RCC 7860 (cell line): ENCODE data around the gene GPATCH1.

Source experiments
- DNase-seq: peaks from one replicate; pipeline ENCODE4 v3.0.0-alpha.2; 2015; ENCODE audit warnings: low spot score
- FAIRE-seq: peaks from 2 replicates; lab custom pipeline; 2012; peaks lifted over from hg19 to GRCh38; lab: Jason Lieb, UNC

The GPATCH1 gene

DNA sequence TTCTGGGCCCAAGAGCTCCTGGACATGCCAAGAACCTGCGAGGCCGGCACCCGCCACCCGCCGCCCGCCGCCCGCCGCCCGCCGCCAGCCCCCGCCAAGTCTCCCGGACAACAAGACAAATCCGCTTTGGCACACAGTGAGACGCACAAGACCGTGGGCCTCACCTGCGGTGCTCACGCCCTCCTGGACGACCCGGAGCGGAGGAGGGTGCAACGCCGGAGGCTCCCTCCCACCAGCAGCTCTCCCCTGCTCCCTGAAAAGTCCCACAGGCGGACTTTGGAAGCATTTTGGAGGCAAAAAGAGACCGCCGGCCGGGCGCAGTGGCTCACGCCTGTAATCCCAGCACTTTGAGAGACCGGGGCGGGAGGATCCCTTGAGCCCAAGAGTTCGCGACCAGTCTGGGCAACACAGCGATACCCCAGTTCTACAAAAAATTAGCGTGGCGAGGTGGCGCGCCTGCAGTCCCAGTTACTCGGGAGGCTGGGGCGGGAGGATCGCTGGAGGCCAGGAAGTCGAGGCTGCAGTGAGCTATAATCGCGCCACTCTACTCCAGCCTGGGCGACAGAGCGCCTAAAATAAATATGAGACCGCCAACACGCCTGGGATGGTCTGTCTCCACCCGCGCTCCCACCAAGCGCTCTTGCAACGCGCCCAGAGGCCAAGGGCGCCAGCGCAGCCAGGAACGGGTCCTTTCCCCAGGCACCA lies 17.1 kb upstream of the GPATCH1 start:
- FAIRE-seq (no peak), DNase-seq (no peak)

GRCh38 chr19:33064458-33064791 lies 16.6 kb upstream of the GPATCH1 start:
- FAIRE-seq, result no peak
- no peak for DNase-seq

GRCh38 chr19:33064792-33065550 lies 16.0 kb upstream of the GPATCH1 start, which contains the start of gene RHPN2:
Gene RHPN2, minus strand, starts transcription at chr19:33064888. Its CDS starts 36 bp downstream, at chr19:33064852.
- DNase-seq (peak; percentile 55), FAIRE-seq (no peak)

- FAIRE-seq (no peak), DNase-seq (no peak)
These were observed 14.4 kb upstream of the GPATCH1 start for GRCh38 chr19:33066543-33066942.

DNA sequence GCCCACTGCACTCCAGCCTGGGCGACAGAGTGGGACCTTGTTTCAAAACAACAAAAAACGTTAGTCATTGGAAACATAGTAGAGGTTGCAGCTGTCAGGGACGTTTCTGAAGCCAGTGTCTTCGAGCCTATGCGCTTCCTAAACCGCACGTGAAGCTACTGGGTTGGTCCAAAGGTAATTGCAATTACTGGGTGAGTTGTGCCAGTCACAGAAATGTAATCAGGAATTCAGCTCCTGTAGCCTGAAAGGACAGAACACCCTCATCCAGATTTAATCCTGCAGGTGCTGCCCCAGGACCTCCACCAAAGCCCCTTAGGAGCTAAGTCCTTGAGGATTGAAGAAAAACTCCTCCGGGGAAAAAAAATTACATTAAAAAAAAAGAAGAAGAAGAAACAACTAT lies 13.9 kb upstream of the GPATCH1 start:
- FAIRE-seq (no peak), DNase-seq (no peak)

DNA sequence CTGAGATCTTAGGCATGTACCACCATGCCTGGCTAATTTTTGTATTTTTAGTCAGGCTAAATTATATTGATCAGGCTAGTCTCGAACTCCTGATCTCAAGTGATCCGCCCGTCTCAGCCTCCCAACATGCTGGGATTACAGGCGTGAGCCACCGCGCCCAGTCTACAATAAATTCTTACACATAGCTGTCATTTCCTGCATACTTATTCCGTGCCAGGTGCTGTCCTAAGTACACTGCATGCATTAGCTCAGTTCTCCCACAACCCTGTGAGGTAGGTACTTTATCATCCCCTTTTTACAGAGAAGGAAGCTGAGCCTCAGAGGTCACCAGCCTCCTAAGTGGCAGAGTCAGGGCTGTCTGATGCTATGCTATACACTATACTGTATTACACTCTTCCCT lies 9.1 kb upstream of the GPATCH1 start:
- DNase-seq (no peak), FAIRE-seq (no peak)

DNA sequence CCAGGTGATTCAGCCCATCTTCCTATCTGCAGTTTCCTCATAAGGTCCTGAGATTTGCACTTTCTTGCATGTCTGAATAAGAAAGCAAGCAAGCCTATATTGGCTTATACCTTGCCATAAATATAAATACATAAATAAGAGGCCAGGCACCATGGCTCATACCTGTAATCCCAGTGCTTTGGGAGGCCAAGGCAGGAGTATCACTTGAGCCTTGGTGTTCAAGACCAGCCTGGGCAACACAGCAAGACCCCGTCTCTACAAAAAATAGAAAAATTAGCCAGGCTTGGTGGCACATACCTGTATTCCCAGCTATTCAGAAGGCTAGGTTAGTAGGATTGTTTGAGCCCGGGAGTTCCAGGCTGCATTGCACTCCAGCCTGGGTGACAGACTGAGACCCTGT lies 5.5 kb upstream of the GPATCH1 start:
- DNase-seq (no peak), FAIRE-seq (no peak)

DNA sequence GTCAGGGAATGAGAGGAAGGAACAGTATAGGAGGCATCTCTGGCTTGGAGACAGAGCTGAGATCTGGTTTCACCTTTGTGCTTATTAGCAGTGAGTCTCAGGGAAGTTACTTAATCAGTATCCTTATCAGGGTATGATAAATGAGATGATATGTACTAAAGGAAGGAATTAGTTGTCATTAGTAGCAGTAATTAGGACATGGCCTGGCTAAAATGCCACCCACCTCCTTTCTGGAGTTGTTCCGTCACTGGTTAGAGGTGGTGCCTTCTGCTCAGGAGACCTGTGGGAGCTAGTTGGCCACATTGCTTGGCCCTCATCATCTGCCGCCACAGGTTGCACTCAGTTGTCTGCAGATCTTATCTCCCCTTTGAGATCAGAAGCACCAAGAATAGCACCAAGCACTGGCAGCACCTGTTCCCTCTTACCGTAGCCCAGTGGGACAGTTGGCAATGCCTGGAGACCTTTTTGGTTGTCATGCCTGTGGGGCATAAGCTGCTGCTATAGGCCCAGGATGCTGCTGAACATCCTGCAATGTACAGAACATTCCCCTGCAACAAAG lies 4.7 kb downstream of the GPATCH1 start:
- DNase-seq (no peak), FAIRE-seq (no peak)

DNA sequence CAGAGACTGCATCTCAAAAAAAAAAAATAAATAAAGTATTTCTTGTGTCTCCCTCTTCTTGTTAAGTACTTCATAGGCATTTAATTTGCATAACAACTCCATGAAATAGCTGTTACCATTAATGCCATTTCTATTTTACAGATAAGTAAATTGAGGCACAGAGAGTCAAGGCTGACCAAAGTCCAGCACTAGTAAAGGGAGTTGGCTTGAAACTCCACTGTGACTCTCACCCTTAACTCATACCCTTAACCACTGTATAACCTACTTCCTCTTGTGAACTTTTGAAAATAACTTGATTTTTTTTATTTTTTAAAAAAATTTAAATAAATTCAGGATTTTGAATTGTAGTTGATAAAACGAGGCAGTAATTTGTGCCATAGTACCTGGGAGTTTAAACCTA lies 6.0 kb downstream of the GPATCH1 start:
- no peak for DNase-seq
- FAIRE-seq, result no peak

GRCh38 chr19:33089010-33089409 lies 8.0 kb downstream of the GPATCH1 start:
- DNase-seq, result no peak
- FAIRE-seq, result no peak

GRCh38 chr19:33090179-33090578 lies 9.2 kb downstream of the GPATCH1 start:
- no peak for FAIRE-seq
- no peak for DNase-seq

DNA sequence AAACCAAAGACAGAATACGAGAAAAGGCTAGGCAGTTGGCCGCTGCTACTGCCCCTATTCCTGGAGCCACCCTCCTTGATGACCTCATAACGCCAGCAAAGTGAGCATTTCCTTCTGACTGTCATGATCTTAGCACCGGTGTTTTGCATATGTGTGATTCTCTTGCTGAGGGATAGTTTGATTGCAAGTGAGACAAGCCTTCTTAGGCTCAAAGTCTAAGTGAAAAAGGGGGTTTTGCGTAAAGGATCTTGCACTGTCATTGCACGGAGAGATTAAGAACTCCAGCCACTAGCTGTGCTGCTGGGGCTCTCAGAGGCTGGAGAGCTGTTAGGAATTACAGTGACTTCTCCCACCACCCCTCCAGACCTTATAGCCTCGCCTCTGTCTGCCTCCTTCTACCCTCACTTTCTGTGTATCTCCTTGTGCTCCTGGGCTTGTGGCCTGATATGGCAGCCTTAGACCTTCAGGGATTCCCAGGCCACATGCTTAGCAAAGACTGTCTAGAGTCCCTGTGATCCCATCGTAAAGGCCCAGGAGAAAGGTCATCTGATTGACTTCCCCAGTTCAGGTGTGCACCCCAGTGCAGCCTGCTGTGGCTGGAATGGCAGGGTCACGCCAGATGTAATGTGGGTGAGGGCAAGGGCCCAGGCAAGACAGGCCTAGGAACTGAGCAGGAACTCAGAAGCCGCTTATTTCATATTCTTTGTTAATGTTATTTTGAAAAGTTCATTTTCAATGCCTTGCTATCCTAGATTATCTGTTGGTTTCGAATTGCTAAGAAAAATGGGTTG lies 12.6 kb downstream of the GPATCH1 start:
- DNase-seq (no peak), FAIRE-seq (no peak)

DNA sequence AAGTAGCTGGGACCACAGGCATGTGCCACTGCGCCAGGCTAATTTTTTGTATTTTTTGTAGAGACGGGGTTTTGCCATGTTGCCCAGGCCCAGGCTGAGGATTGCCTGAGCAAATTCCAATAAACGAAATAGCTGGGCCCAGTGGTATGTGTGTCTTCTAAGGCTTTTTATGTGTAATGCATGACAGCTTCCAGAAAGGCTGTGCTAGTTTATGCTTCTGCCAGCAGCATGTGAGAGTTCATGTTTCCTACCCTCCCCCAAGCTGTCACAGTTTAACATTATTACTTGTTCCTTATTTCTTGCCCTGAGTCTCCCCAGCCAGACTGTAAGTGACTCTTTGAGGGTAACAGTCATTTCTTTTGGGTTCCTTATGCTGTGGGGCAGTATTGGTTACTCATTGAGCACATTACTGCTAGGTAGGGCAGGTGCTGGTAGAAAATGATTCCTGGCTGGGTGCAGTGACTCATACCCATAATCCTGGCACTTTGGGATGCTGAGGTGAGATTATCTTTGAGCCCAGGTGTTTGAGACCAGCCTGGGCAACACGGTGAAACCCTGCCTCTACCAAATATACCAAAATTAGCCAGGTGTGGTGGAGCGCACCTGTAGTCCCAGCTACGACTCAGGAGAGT lies 13.6 kb downstream of the GPATCH1 start:
- no peak for FAIRE-seq
- no peak for DNase-seq

DNA sequence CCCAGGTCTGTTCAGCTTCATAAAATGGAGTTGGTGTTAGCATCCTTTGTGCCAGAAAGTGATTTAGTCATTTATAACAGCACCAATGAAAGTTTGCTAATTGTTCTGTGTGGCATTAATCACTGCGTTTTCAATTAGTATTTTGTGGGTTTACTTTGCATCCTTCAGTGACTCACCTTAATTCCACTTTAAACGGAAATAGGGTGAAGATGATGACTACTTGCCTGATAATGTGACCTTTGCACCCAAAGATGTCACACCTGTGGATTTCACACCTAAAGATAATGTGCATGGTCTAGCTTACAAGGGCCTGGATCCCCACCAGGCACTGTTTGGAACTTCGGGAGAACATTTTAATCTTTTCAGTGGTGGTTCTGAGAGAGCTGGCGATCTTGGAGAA lies 15.0 kb downstream of the GPATCH1 start:
- DNase-seq, result no peak
- FAIRE-seq, result no peak

- DNase-seq (peak; percentile 44), FAIRE-seq (no peak)
These were observed 17.1 kb downstream of the GPATCH1 start for GRCh38 chr19:33098055-33098534.

- no peak for DNase-seq
- no peak for FAIRE-seq
These were observed 20.1 kb downstream of the GPATCH1 start for GRCh38 chr19:33100894-33101644.

DNA sequence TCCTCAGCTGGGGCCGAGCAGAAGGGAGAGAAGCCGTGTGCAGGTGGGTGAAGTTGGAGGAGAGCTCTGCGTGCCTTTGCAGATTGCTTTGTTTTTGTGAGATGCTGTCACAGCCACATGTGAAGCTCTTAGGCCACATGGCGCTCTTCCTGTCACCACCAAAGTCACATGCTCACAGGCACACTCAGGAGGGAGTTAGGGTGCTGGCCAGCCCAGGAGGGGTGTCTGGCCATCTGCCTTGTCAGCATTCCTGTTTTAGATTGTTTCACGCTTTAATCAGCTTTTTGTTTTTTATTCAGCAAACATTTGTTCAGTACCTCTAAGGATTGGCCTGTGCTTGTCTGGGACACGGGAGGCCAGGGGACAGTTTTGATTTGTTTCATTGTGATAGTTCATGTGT lies 21.9 kb downstream of the GPATCH1 start:
- no peak for DNase-seq

DNA sequence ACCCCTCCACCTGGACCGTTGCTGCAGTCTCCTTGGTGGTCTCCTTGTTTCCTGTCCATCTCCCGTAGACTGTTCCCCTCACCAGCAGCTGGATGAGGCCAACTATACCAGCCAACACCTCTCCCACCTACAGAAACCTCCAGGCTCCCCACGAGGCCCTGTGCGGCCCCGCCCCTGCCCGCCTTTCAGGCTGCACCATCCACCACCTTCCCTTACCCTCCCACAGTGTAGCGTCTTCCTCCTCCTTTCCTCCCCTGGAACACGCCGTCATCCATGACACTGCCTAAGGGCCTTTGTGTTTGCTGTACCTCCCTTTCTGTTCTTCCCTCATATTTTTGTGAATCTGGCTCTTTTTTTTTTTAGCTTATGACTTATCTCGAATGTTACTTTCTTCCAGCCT lies 27.2 kb downstream of the GPATCH1 start:
- no peak for FAIRE-seq

More for the DNA sequence above, 21.9 kb downstream of the GPATCH1 start:
- FAIRE-seq, result no peak

DNA sequence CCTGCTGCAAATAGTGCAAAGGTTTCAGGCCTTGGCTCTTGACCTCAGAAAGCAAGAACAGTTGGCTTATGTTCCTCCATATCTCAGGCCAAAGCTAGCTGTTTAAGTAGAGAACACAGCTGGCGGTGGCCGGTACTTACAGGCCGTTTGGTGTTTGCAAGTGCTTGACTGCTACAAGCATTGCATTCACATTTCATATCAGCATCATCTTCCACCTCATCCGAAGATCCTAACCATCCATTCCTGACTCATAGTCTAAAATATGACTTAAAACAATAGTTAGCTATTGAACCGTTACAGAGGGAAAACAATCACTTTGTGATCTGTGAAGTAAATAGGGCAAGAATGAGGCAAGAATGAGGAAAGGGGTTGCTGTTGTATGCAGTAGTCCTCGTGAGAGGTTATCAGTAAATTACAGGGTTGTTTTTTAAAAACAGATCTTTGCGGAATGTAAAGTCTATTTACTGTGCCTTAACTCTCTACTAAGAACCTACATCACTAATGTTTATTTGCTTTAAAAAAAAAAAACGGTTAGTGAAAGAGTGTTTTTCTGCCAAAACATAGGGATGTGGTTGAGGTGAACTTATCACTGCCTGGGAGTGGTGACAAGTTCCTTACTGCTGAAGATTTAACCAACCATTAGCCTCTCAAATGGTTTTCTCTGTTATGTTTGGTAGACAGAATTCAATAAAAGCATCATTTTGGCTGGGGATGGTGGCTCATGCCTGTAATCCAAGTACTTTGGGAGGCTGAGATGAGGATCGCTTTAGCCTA lies 29.3 kb downstream of the GPATCH1 start:
- DNase-seq, result no peak

More for the DNA sequence above, 27.2 kb downstream of the GPATCH1 start:
- no peak for DNase-seq

More for the DNA sequence above, 29.3 kb downstream of the GPATCH1 start:
- FAIRE-seq, result no peak
